BLaER1 (cell line): ENCODE data around the gene SYNE2.

ENCODE experiments used
- H3K27ac ChIP-seq: shearing (Covaris generic); formaldehyde crosslinking; 2 replicates; pipeline ENCODE4 v1.8.1; 2022
- H3K27me3 ChIP-seq: shearing (Covaris generic); formaldehyde crosslinking; 2 replicates; pipeline ENCODE4 v1.8.1; 2022
- H3K36me3 ChIP-seq: shearing (Covaris generic); formaldehyde crosslinking; 2 replicates; pipeline ENCODE4 v1.8.1; 2022
- H3K4me1 ChIP-seq: shearing (Covaris generic); formaldehyde crosslinking; 2 replicates; pipeline ENCODE4 v1.8.1; 2022
- H3K4me2 ChIP-seq: shearing (Covaris generic); formaldehyde crosslinking; 2 replicates; pipeline ENCODE4 v1.8.1; 2022
- H3K4me3 ChIP-seq: shearing (Covaris generic); formaldehyde crosslinking; 2 replicates; pipeline ENCODE4 v1.8.1; 2022
- H3K9ac ChIP-seq: shearing (Covaris generic); formaldehyde crosslinking; 2 replicates; pipeline ENCODE4 v1.8.1; 2022
- H3K9me3 ChIP-seq: shearing (Covaris generic); formaldehyde crosslinking; 2 replicates; pipeline ENCODE4 v1.8.1; 2022
- H4K20me1 ChIP-seq: shearing (Covaris generic); formaldehyde crosslinking; 2 replicates; pipeline ENCODE4 v1.8.1; 2022
- Cebpa-rat ChIP-seq: shearing (Covaris generic); IDR thresholded peaks from 2 replicates; pipeline ENCODE4 v1.8.1; 2022

SYNE2 gene

GRCh38 chr14:64125270-64125669 lies 272.5 kb downstream of the SYNE2 start:
- H3K27ac ChIP-seq, result no peak overlapping the region
- no peak overlapping the region for H3K4me2 ChIP-seq
- H3K9ac ChIP-seq, result no peak overlapping the region
- H3K36me3 ChIP-seq, result peaks cover 92% of the 10 kb centered on the region
- H3K4me1 ChIP-seq, result no peaks in the 10 kb centered on the region
- no peaks in the 10 kb centered on the region for H4K20me1 ChIP-seq
- no peak for TF ChIP-seq Cebpa-rat
- H3K27me3 ChIP-seq, result no peaks in the 10 kb centered on the region
- H3K9me3 ChIP-seq, result no peaks in the 10 kb centered on the region
- H3K4me3 ChIP-seq, result no peak overlapping the region

GRCh38 chr14:64126548-64126947 lies 273.7 kb downstream of the SYNE2 start:
- H3K27ac ChIP-seq, result no peak overlapping the region
- no peaks in the 10 kb centered on the region for H3K9me3 ChIP-seq
- H3K4me3 ChIP-seq, result no peak overlapping the region
- H3K4me1 ChIP-seq, result no peaks in the 10 kb centered on the region
- H3K4me2 ChIP-seq, result no peak overlapping the region
- no peak overlapping the region for H3K9ac ChIP-seq
- no peaks in the 10 kb centered on the region for H4K20me1 ChIP-seq
- H3K27me3 ChIP-seq, result no peaks in the 10 kb centered on the region
- H3K36me3 ChIP-seq, result peaks cover 98% of the 10 kb centered on the region
- TF ChIP-seq Cebpa-rat, result no peak

- no peaks in the 10 kb centered on the region for H3K9me3 ChIP-seq
- H3K4me3 ChIP-seq, result no peak overlapping the region
- TF ChIP-seq Cebpa-rat, result no peak
- no peak overlapping the region for H3K4me2 ChIP-seq
- H3K36me3 ChIP-seq, result peaks cover 74% of the 10 kb centered on the region
- H3K9ac ChIP-seq, result no peak overlapping the region
- H4K20me1 ChIP-seq, result no peaks in the 10 kb centered on the region
- H3K27me3 ChIP-seq, result no peaks in the 10 kb centered on the region
- no peak overlapping the region for H3K27ac ChIP-seq
- H3K4me1 ChIP-seq, result no peaks in the 10 kb centered on the region
These were observed 285.0 kb downstream of the SYNE2 start for GRCh38 chr14:64137657-64138290.

GRCh38 chr14:64147126-64147790 lies 294.5 kb downstream of the SYNE2 start:
- no peak for TF ChIP-seq Cebpa-rat
- no peak overlapping the region for H3K9ac ChIP-seq
- H3K4me1 ChIP-seq, result no peaks in the 10 kb centered on the region
- no peak overlapping the region for H3K27ac ChIP-seq
- no peak overlapping the region for H3K4me3 ChIP-seq
- H3K9me3 ChIP-seq, result no peaks in the 10 kb centered on the region
- H3K4me2 ChIP-seq, result no peak overlapping the region
- no peaks in the 10 kb centered on the region for H3K27me3 ChIP-seq
- no peaks in the 10 kb centered on the region for H4K20me1 ChIP-seq
- H3K36me3 ChIP-seq, result peaks cover 46% of the 10 kb centered on the region

- H3K9me3 ChIP-seq, result no peaks in the 10 kb centered on the region
- H3K4me2 ChIP-seq, result no peak overlapping the region
- no peak overlapping the region for H3K9ac ChIP-seq
- no peak overlapping the region for H3K4me3 ChIP-seq
- TF ChIP-seq Cebpa-rat, result no peak
- H3K4me1 ChIP-seq, result no peaks in the 10 kb centered on the region
- no peaks in the 10 kb centered on the region for H3K27me3 ChIP-seq
- H4K20me1 ChIP-seq, result no peaks in the 10 kb centered on the region
- H3K36me3 ChIP-seq, result peaks cover 44% of the 10 kb centered on the region
- H3K27ac ChIP-seq, result no peak overlapping the region
These were observed 297.1 kb downstream of the SYNE2 start for GRCh38 chr14:64149921-64150320.

- Histone ChIP-seq H3K9ac (no peak overlapping the region), H3K27ac (no peak overlapping the region)
These were observed 305.8 kb downstream of the SYNE2 start for GRCh38 chr14:64158608-64159007.

GRCh38 chr14:64159588-64159987 lies 306.8 kb downstream of the SYNE2 start:
- Histone ChIP-seq H3K27me3 (no peaks in the 10 kb centered on the region), H3K4me2 (no peak overlapping the region), H3K36me3 (peaks cover 67% of the 10 kb centered on the region), H4K20me1 (no peaks in the 10 kb centered on the region), H3K4me3 (no peak overlapping the region), H3K4me1 (no peaks in the 10 kb centered on the region), H3K9ac (no peak overlapping the region), H3K9me3 (peaks cover 7% of the 10 kb centered on the region; the same call in 1 of the 2 replicates), H3K27ac (no peak overlapping the region)
- no peak for TF ChIP-seq Cebpa-rat

More at GRCh38 chr14:64158608-64159007, 305.8 kb downstream of the SYNE2 start:
- Histone ChIP-seq H4K20me1 (no peaks in the 10 kb centered on the region), H3K9me3 (peaks cover 7% of the 10 kb centered on the region; the same call in 1 of the 2 replicates), H3K4me2 (no peak overlapping the region), H3K36me3 (peaks cover 68% of the 10 kb centered on the region), H3K4me1 (no peaks in the 10 kb centered on the region), H3K4me3 (no peak overlapping the region), H3K27me3 (no peaks in the 10 kb centered on the region)
- no peak for TF ChIP-seq Cebpa-rat

- Histone ChIP-seq H3K9me3 (no peaks in the 10 kb centered on the region), H3K27ac (no peak overlapping the region), H3K9ac (no peak overlapping the region), H4K20me1 (no peaks in the 10 kb centered on the region), H3K4me3 (no peak overlapping the region), H3K27me3 (no peaks in the 10 kb centered on the region), H3K4me1 (no peaks in the 10 kb centered on the region), H3K36me3 (peaks cover 85% of the 10 kb centered on the region), H3K4me2 (no peak overlapping the region)
- TF ChIP-seq Cebpa-rat, result no peak
These were observed 317.4 kb downstream of the SYNE2 start for GRCh38 chr14:64170181-64170580.

GRCh38 chr14:64174922-64175782 lies 322.3 kb downstream of the SYNE2 start:
- peaks cover 60% of the 10 kb centered on the region for H3K36me3 ChIP-seq
- no peak overlapping the region for H3K27ac ChIP-seq
- H3K4me3 ChIP-seq, result no peak overlapping the region
- no peaks in the 10 kb centered on the region for H3K27me3 ChIP-seq
- H3K4me1 ChIP-seq, result no peaks in the 10 kb centered on the region
- H3K9me3 ChIP-seq, result no peaks in the 10 kb centered on the region
- H3K9ac ChIP-seq, result no peak overlapping the region
- no peak for TF ChIP-seq Cebpa-rat
- H3K4me2 ChIP-seq, result no peak overlapping the region
- H4K20me1 ChIP-seq, result no peaks in the 10 kb centered on the region

- peaks cover 52% of the 10 kb centered on the region for H3K36me3 ChIP-seq
- TF ChIP-seq Cebpa-rat, result no peak
These were observed 323.5 kb downstream of the SYNE2 start for GRCh38 chr14:64176330-64176729.

More at GRCh38 chr14:64176330-64176729, 323.5 kb downstream of the SYNE2 start:
- Histone ChIP-seq H3K4me1 (no peaks in the 10 kb centered on the region), H3K27me3 (no peaks in the 10 kb centered on the region), H3K9ac (no peak overlapping the region), H4K20me1 (no peaks in the 10 kb centered on the region), H3K9me3 (no peaks in the 10 kb centered on the region), H3K4me2 (no peak overlapping the region), H3K27ac (no peak overlapping the region), H3K4me3 (no peak overlapping the region)
